Measurements from ENCODE around the gene POU3F3. TPM values are rescaled to one million over a fixed set of nuclear protein-coding genes. Genes with fewer than 3 reads are reported as not detected.
A peak's percentile ranks its signal among the peaks of the same experiment; 100 is the strongest.

The POU3F3 gene
- polyA plus RNA-seq, 4 donors = 101 to 110 (median 108) TPM

DNA sequence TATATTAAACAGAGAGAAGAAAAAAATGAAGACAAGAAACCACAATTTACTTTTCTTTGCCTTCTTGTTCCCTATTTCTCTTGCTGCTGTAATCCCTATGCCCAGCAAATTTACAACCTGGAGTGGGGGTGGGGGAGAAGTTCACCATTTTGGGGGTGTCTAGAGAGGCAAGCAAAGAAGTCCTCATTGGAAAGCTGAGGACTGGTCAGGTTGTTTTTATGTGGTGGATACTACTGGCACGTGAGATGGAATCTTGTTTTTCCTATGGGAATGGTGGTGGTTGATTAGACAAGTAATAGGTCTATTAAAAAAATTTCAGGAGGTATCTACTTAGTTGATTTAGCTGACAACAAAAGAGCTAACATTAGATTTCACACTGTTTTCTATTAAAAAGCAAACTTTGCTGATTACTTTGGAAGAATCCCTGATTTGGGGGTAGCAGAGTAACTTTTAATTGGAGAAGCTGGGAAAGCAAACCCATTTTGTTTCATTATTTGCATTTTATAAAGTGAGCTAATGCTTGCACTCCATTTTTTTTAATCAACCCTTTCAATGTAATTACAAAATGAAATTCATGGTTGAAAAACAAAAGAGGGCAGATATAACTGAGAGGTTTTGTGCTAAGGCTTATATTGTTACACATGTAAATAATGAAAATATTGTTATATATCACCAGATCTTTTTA lies 6.0 kb downstream of the POU3F3 start:
- peak in 1 of 4 donors; percentile 12 for DNase-seq (ENCODE audit: low read depth in 4 of 4, low spot score in 3 of 4)

DNA sequence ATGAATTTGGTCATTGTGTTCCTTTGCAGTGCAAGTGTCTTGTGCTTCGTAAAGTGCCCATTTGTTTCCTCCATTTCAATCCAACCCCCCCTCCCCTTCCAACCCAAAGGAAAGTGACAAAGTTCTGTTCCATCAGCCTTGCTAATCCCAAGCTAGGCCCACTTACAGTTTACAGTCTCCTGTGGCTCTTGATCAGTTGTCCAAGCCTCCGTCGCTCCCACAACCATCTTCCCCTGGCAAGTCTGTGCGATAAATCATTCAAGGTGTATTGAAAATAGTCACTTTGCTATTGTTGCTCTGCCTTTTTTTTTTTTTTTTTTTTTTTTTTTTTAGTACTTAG lies 6.5 kb downstream of the POU3F3 start:
- DNase-seq (ENCODE audit: low read depth in 4 of 4, low spot score in 3 of 4) = no peak

DNA sequence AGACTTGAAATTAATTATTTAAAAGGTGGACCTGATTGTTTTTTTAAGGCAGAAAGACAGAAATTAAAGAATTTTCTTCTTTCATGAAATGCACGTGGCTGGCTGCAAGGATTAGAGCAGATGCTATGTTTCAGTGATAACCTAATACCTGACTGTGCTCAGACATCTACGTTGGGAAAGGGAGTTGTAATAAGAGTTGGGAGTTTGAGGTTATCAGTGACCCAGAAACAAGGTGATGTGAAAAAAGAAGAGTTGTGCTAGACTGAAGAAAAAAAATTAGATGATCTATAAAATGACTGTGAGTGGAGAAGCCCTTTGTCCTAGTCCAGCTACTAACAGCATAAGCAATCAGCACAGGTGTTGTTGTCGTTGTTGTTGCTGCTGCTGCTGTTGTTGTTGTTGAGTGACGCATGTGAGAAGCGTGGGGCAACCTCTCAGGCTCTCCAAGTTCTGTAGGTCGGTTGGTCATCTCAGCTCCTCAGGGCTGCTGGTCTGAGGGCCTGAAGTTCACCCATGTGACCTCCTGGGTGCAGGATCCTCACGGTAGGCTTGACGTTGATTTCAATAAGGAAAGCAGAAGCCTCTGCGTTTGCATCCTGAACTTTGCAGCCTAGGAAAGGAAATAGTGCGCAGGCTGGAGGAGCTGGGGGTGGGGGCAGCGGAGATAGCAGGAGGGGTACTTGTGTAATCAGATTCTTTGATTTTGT lies 7.6 kb downstream of the POU3F3 start:
- DNase-seq (ENCODE audit: low read depth in 4 of 4, low spot score in 3 of 4) = peak in 1 of 4 donors; percentile 18

DNA sequence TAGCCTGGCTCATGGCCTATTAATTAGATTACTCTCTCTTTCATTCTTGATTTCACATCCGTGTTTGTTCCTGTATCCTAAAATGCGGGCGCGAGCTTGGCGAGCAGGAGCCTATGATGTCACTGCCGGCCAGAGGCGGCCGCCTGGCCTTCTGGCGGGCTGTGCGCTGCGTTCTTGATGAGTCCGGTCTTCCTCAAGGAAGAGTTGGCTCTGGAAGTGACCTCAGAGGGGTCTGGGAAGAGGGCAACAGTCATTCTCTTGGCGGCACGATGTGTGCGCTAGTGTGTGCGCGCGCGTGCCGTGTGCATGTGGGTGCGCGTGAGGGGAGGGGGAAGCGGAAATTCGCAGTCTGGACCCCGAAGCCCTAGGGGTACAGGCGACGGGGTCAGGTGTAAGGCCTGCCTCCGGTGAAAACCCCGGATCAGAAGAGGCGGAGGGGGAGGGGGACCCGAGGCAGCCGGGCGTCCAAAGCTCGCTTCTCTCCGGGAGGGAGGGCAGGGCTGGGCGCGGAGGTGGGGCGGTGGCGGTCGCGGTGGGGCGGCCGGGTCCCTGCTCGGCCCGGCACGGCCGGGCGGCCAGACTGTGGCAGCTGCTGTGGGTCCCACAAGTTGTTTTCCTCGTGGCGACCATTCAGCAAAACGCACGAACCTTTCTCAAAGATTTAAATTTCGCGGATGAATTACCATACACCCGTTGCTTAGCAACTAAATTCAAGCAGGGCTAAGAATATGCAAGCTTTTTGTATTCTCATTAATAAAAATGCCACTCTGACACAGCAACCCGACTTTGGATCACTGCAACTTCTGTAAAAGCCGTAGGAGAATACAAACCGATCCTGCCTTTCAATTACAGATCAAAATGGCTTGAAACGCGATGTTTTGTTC lies 8.4 kb downstream of the POU3F3 start:
- DNase-seq (ENCODE audit: low read depth in 4 of 4, low spot score in 3 of 4) = peak in 1 of 4 donors; percentile 35

DNA sequence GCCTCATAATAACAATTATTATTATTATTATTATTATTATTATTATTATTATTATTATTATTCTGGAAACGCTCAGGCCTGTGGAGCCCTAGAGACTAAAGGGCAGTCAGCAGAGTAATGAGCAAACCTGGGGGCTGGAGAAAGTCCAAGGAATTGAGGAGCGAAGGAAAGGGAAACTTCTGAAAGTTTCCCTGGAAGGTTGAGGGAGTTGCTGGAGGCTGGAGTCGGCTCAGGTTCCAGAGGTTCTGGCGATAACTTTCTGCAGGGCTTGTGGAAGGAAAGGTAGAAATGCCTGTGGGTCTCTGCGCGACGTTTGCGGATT lies 9.2 kb downstream of the POU3F3 start:
- DNase-seq (ENCODE audit: low read depth in 4 of 4, low spot score in 3 of 4) = no peak

DNA sequence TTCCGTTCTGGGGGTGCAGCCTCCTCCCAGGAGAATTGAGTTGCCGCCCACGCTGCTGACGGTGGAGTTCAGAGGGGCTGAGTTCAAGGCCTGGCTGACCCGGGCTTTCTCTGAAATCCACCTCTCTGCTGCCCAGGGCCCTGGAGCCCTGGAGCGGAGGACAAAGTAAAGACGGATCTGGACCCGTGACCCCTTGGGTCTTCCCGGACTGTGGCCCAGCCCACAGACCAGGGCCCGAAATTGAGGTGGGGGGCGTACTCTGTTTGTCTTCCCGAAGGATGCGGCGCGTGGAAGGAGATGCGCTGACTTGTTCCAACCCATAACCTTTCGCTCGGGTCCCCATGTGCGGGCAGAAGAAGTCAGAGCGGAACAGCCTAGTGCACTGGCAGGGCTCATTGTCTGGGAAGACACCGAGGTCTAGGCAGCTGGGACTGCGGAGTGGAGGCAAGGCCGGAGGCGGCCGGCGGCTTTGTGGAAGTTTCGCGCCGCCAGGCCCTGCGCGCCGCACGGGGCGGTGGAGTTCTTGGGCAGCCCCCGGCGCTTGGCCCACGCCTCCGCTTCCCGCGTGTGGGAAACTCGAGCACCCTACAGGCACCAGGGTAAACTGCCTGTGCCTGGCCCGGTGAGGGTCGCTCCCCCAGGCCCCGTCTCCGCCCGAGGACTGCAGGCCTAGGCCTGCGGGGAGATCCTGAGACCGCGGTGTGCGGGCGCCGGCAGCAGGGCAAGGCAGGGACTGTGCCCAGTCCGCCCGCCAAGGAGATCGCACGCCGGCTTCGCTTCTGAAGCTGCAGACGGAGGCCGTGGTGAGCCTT lies 9.8 kb downstream of the POU3F3 start:
- DNase-seq (ENCODE audit: low read depth in 4 of 4, low spot score in 3 of 4) = peak in 1 of 4 donors; percentile 26

DNA sequence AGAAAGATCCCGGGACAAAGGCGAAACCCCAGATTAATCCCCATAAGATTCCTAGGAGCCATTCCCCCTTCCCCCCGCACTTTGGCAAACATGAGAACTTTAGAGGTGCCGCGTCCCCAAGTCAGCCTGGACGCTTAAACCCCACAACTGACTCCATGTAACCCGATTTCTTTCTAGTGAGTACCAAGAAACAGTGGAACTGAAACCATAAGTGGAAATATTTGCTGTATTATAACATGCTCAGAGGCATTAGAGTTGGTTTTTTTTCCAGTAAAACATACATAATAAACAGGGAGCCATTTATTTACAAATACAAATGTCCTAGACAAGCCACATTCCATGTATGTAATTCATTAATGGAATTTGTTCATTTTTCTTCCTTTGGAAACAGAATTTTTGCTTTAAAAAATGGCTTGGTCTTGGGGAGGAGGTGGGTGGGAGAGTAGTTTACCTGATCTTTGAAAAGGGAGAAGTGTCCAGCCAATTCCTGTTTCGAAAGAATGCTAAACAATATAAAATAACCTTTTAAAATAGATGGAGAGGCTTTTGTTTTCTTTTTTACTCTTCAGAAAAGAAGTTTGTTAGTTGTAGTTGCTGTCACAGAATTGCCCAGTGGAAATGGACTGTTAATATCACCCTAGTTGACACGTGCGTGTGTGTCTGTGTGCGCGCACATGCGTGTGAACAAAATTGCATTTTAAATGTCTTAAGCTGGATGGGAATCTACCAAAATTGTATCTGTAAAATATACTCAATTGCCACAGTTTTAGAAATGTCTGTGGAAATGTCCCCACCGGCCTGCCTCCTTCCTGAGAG lies 10.6 kb downstream of the POU3F3 start:
- no peak for DNase-seq (ENCODE audit: low read depth in 4 of 4, low spot score in 3 of 4)

DNA sequence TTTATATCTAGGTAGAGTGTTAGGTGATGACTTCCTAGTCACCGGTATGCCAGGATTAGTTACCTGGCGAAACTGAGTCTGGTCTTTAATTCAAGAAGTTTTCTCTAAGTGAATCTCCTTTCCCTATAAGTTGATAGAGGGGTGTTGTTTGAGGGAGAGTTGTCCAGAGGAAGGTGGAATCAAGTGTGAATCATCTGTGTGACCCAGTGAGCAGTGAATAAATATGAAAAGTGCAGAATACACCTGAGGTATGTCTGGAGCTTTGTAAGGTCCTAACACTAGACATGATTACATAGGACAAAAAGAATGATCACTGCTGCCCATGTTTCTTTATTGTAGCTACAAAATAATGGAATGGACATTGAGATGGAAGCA lies 11.2 kb downstream of the POU3F3 start:
- DNase-seq (ENCODE audit: low read depth in 4 of 4, low spot score in 3 of 4) = no peak

DNA sequence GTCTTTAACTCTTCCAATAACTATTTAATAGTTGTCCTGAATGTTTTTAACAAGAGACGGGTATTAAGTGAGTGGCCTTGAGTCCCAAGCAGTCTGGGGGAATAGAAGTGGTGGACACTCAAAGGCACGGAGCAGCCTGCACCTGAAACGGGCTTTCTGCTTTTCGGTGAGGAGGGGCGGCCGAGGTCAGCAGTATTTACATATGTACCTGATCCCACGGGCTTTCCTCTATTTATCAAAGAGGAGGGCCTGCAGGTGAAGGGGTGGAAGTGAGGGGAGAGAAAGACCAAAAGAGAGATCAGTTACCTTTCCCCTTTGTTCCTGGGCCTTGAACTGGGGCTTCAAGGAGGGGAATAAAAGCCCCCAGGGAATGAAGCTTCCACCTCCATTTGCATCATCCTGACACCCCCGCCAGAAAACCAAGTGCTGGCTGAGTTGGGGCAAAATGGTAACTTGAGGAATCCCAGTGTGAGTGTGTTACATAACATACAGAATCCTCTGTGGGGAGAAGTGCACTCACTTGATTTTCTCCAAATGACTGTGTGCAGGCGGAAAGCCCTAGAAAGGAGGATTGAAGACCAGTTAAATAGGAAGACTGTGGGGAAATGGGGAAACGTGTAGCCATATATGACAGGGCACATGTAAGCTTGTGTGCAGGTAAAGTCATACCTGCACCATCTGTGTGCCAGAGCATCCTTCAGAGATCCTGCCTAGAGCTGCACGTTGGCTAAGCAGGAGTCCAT lies 12.4 kb downstream of the POU3F3 start:
- no peak for DNase-seq (ENCODE audit: low read depth in 4 of 4, low spot score in 3 of 4)

DNA sequence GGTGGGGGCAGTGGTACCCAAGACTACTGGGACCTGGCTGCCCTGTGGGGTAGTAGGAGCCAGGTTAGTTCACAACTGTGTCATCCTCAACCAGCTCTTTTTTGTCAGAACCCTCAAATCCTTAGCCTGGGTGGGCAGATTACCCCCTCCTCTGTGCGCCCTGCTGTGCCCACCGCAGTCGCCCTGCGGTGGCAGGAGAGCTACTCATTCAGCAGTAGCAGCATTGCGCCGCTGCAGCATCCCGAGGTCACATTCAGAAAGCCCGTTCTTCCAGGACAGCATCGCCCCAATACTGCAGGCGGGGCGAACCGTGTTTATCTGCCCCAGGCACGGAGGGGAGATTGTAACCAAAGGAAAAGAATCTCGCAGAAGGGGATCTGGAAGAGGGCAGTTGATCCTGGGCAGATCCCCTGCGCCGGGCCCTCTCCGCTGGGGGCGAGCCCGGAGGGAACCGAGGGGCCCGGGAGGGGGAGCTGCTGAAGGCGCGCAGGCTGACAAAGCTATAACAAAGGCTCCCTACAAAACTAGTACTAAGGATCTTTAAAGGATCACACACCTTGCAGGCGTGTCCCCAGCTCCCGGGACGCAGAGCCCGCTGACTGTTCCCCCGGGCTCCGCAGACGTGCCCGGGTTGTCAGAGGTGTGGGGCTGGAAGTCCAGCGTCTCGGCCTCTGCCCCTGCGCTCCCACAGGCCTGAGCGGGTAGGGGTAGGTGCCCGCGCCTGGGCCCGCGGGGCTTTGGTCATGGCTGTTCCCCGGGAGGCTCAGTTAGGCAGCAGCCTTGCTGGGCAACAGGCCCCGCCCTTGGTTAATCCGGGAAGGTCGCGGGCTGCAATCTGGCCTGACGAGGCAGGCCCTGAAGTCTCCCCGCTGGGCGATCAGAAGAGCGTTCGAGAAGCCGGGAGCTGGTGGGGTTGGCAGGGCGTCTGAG lies 13.2 kb downstream of the POU3F3 start:
- peak in 1 of 4 donors; percentile 23 for DNase-seq (ENCODE audit: low read depth in 4 of 4, low spot score in 3 of 4)

DNA sequence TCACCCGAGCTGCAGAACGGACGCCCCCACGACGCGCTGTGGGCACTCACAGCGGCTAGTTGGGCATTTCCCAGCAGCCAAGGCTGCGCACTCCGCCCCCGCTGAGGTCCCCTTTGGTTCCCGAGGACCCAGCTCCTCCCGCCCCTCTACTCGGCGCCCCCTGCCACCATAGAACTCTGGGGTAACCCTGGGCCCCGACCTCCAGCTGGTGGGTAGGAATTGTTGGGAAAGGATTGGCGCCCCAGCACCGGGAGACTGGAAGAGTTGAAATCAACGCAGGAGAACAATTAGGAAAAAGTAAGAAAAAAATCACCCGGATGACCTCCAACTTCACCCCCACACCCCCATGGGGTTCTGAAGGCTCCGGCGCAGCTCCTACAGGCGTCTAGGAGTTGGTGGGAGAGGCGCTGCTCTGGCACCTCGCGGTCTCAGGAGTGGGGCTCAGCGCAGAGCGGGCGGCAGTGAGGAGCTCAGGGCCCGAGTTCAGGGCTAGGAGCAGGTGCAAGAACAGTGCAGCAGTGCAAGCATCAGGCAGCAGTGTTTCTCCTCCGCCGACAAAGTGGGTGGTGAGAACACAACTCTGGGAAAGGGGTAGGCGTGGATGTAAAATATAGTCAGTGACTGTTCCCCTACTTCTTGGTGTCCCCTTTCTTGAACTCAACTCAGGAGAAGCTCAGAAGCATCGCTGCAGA lies 14.0 kb downstream of the POU3F3 start:
- peak in 1 of 4 donors; percentile 18 for DNase-seq (ENCODE audit: low read depth in 4 of 4, low spot score in 3 of 4)

DNA sequence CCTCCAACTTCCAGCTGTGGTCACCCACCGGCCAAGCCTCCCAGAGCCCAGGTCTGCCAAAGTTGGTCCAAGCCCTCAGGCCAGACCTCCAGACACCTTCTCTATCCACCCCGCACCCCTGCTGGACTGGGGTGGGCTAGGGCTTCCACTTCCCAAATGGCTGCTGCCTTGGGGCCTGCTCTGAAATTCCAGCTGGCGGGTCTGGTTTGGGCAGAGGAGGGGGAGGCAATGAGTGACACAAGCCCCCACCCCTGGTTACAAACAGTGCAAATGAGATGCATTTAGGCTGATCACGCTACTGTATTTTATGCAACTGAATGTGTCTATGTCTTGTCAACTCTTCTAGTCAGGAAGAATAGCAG lies 14.6 kb downstream of the POU3F3 start:
- DNase-seq (ENCODE audit: low read depth in 4 of 4, low spot score in 3 of 4) = no peak

DNA sequence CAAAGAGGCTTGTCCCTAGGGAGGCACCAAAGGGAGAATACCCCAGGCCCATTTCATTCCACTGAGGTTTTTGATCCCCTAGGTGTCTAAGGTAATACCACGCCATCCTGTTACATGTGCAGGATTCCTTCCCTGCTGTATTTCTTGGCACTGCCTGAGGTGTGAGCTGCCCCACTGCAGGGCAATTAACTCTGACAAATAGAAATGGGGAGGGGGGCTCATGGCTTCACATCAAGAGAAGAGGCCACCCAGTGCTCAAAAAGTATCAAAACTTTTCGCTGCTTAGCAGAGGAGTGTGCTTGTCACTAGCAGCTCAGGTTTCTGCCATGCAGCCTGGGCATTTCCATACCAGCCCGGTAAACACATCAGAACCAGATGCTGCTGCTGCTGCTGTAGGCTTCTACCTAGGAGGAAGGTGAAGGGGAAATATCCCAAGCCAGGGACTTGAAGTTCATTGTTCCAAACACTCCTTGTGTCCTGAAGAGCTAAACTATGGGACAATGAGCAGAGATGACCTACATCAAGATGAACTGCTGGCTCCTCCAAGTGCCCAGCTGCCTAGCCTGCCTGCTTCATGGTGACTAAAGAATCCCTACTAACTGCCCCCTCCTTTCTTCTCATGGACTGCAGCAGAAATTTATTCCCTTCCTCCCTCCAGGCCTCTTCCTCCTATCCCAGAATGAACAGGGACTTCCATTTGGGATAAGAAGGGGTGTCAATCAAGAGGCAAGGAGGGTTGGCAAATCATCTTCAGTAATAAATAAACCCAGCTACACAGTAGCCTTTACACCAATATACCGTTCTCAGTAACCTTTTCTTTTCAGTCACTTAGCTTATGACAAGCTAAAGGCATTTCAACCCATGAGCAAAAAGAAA lies 16.4 kb downstream of the POU3F3 start:
- DNase-seq (ENCODE audit: low read depth in 4 of 4, low spot score in 3 of 4) = no peak

DNA sequence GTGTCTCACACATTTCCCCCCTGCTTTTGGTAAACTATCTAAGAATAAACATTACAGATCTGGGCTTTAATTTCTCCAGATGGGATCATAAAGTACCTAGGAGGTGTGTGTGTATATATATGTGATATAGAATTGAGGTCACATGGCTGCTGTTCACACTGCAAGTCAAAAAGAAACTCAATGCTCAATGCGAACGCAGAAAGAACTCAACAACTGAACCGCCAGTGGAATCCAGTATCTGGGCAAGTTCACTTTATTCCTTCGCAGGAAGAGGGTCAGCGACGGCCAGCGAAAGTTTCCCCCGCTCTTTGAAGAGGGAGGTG lies 17.7 kb downstream of the POU3F3 start:
- DNase-seq (ENCODE audit: low read depth in 4 of 4, low spot score in 3 of 4) = peak in 1 of 4 donors; percentile 4

DNA sequence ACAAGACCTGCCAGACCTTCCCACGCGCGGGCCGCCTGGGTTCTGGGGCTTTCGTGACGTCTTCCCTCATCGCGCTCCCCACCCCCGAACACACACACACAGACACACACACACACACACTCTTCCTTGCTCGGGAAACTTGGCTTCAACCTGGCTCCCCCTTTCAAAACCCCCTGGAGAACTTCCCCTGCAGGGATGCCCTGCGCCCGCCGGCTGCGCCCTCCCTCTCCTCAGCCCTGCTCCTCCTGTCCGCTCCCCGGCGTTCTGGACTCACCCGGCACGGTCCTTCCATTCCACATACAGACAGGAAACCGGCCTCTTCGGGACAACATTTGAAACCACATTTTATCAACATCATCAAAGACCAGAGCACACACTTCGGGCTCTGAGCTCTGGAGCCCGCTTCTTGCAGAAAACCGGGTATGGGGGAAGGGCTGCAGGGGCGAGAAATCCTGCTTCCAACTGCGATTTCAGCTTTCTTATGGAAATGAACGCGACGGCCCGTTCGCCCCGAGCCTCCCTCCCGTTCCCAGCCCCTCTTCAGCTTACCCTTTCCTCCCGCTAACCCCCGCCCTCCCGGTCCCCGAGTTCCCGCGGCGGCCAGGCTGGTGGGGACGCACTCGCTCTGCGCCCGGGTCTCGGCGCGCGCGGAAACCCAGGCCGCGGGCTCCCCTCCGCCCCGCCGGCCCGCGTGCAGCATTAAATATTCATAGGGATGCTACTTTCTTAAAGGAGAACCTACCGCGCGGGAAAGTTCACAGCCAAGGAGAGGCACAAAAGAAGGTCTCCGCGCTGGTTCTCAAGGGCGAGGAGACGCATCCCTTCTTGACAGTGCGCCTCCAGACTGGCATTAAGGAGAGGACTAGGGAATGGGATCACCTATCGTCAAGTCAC lies 18.3 kb downstream of the POU3F3 start:
- DNase-seq (ENCODE audit: low read depth in 4 of 4, low spot score in 3 of 4) = peak in 1 of 4 donors; percentile 16

All from right renal pelvis (tissue), 4 donors.